GM12878 (cell line): Measurements from ENCODE around the gene DGLUCY. TPM values are rescaled to one million over a fixed set of nuclear protein-coding genes. Genes with fewer than 3 reads are reported as not detected.
A peak's percentile ranks its signal among the peaks of the same experiment; 100 is the strongest.

Experiments
- ATAC-seq: fragments of 200-7000 bp; cut with Tn5 transposase; 3 replicates; pipeline ENCODE4 v1.9.1; 2020; ENCODE audit warnings: mild to moderate bottlenecking, moderate library complexity
- BruUV-seq: library from RNA; stranded (reverse); fragments of 400-500 nt; replicated peaks from 2 replicates; lab custom pipeline; 2021; lab: Mats Ljungman, UMichigan
- CTCF ChIA-PET: fragments of 300-600 bp; sonication (Branson Sonifier 250); formaldehyde crosslinking; extraction: SDS; loops from one replicate; lab custom pipeline; 2021; ENCODE audit warnings: inconsistent platforms; lab: Yijun Ruan, JAX
- POLR2A ChIA-PET: fragments of 350-600 bp; formaldehyde crosslinking; extraction: SDS; loops from one replicate; lab custom pipeline; 2021; ENCODE audit warnings: inconsistent platforms; lab: Charles Lee
- RAD21 ChIA-PET: fragments of 300-600 bp; sonication (Branson Sonifier 250); formaldehyde crosslinking; loops from one replicate; lab custom pipeline; 2023; ENCODE audit warnings: antibody characterized with exemption; ENCODE audit not compliant: unreplicated experiment; lab: Charles Lee
- SMC1A ChIA-PET: fragments of 300-600 bp; sonication (Branson Sonifier 250); formaldehyde crosslinking; loops from one replicate; lab custom pipeline; 2023; ENCODE audit not compliant: unreplicated experiment, uncharacterized antibody; lab: Charles Lee
- DNase-seq: peaks from one replicate; pipeline ENCODE4 v3.0.0-alpha.2; 2011; ENCODE audit warnings: low read depth, low spot score
- FAIRE-seq: peaks from 3 replicates; lab custom pipeline; 2011; peaks lifted over from hg19 to GRCh38; lab: Jason Lieb, UNC
- H2AFZ ChIP-seq: 2 replicates; pipeline ENCODE4 v1.6.0; 2011; ENCODE audit warnings: low read depth, low read length, control low read depth; ENCODE audit not compliant: control insufficient read depth
- H3K27ac ChIP-seq: 2 replicates; pipeline ENCODE4 v1.5.1; 2011; ENCODE audit warnings: control low read depth; ENCODE audit not compliant: control insufficient read depth, insufficient read depth
- H3K27me3 ChIP-seq, 2 experiments: replicated peaks in 1 of 2; 2 replicates each; pipeline versions ENCODE4 v1.6.0 to v1.6.1; 2011; ENCODE audit warnings: low read length in 1 of 2; ENCODE audit not compliant: control insufficient read depth in 2 of 2, insufficient read depth in 2 of 2
- H3K36me3 ChIP-seq, 2 experiments: 2 replicates each; pipeline ENCODE4 v1.5.1; 2011; ENCODE audit warnings: low read length in 1 of 2; ENCODE audit not compliant: control insufficient read depth in 2 of 2, insufficient read depth in 2 of 2
- H3K4me1 ChIP-seq: 2 replicates; pipeline ENCODE4 v1.6.1; 2011; ENCODE audit warnings: mild to moderate bottlenecking, low read length, moderate library complexity, mixed read lengths; ENCODE audit not compliant: control insufficient read depth, insufficient read depth
- H3K4me2 ChIP-seq: 2 replicates; pipeline ENCODE4 v1.6.0; 2011; ENCODE audit warnings: control low read depth; ENCODE audit not compliant: control insufficient read depth, insufficient read depth
- H3K4me3 ChIP-seq: fragments of 200-600 bp; sonication (generic); 2 replicates; pipeline ENCODE4 v1.5.1; 2016
- H3K79me2 ChIP-seq: 2 replicates; pipeline ENCODE4 v1.6.0; 2011; ENCODE audit warnings: low read length; ENCODE audit not compliant: control insufficient read depth, insufficient read depth
- H3K9ac ChIP-seq: 2 replicates; pipeline ENCODE4 v1.8.0; 2011; ENCODE audit warnings: low read length, control low read depth, mixed read lengths; ENCODE audit not compliant: control insufficient read depth, insufficient read depth
- H3K9me3 ChIP-seq: replicated peaks from 3 replicates; pipeline ENCODE4 v1.5.1; 2011; ENCODE audit warnings: mild to moderate bottlenecking, low read length; ENCODE audit not compliant: control insufficient read depth, insufficient read depth
- H4K20me1 ChIP-seq: 2 replicates; pipeline ENCODE4 v1.6.0; 2011; ENCODE audit not compliant: control insufficient read depth, insufficient read depth
- CBX5 ChIP-seq: sonication (generic); IDR thresholded peaks from 2 replicates; pipeline ENCODE4 v1.6.1; 2016; ENCODE audit warnings: low read depth, moderate library complexity, mild to moderate bottlenecking, inconsistent platforms
- FOS ChIP-seq: IDR thresholded peaks from 3 replicates; pipeline ENCODE4 v1.6.1; 2011; ENCODE audit warnings: borderline replicate concordance; ENCODE audit not compliant: insufficient read length; ENCODE audit errors: extremely low read depth
- FOXM1 ChIP-seq: IDR thresholded peaks from 2 replicates; pipeline ENCODE4 v1.6.1; 2012; ENCODE audit warnings: low read depth, mild to moderate bottlenecking, inconsistent platforms, low read length, moderate library complexity
- MEF2B ChIP-seq: fragments of 450-650 bp; IDR thresholded peaks from 2 replicates; pipeline ENCODE4 v1.6.1; 2018; ENCODE audit warnings: mild to moderate bottlenecking, moderate library complexity; ENCODE audit not compliant: partially characterized antibody, poor library complexity, severe bottlenecking
- MYC ChIP-seq: IDR thresholded peaks from 2 replicates; pipeline ENCODE4 v1.6.1; 2011; ENCODE audit warnings: mild to moderate bottlenecking, low read length, moderate library complexity, inconsistent platforms; ENCODE audit not compliant: insufficient read depth, insufficient replicate concordance, insufficient read length, severe bottlenecking
- NFYB ChIP-seq: IDR thresholded peaks from 2 replicates; pipeline ENCODE4 v1.6.1; 2011; ENCODE audit warnings: low read depth, mild to moderate bottlenecking, low read length, improper control_type of control experiment, moderate library complexity; ENCODE audit not compliant: insufficient read depth
- PAX5 ChIP-seq: IDR thresholded peaks from 2 replicates; pipeline ENCODE4 v1.6.1; 2011; ENCODE audit warnings: low read depth, low read length, borderline replicate concordance
- RB1 ChIP-seq: fragments of 450-650 bp; formaldehyde crosslinking; IDR thresholded peaks from 2 replicates; pipeline ENCODE4 v1.6.1; 2017; ENCODE audit warnings: mild to moderate bottlenecking, borderline replicate concordance
- WGBS: methylation state at CpG from one replicate; pipeline ENCODE4 v1.1.6; 2016; ENCODE audit warnings: low lambda C conversion rate; ENCODE audit not compliant: insufficient replicate concordance, insufficient coverage; ENCODE audit errors: missing lambda C conversion rate; 5-methylcytosine and 5-hydroxymethylcytosine counted together
- in situ Hi-C: fragments of 300-500 bp; cut with MboI; formaldehyde crosslinking; loops from 9 replicates; pipeline ENCODE4 v1.14.3; 2018; ENCODE audit warnings: mixed read lengths
- intact Hi-C: fragments of 100-400 bp; cut with micrococcal nuclease; formaldehyde crosslinking; loops from one replicate; pipeline ENCODE4 v1.14.2; 2022; ENCODE audit not compliant: unreplicated experiment
- polyA plus RNA-seq, 11 experiments: library from polyadenylated mRNA; depleted of rRNA in 4 of 11; unstranded in 6 of 11; stranded (reverse) in 5 of 11; fragments of >200 nt; fragmentation: Nextera tagmentation in 4 of 11; fragmentation: Illumina TruSeq in 1 of 11; extraction: Ambion mirVana in 4 of 11; extraction: Trizol in 1 of 11; gene quantifications; 1 replicate in 1 of 11; 2 replicates in 10 of 11; pipeline versions ENCODE4 v1.2.1 to v1.2.3, GENCODE V29; 2011 to 2016; ENCODE audit warnings: inconsistent platforms in 2 of 11, missing spikeins in 2 of 11, low read depth in 1 of 11
- total RNA-seq, 4 experiments: library from RNA; depleted of rRNA in 3 of 4; stranded (reverse); fragments of >200 nt in 3 of 4; fragmentation: Illumina TruSeq in 1 of 4; extraction: Trizol in 1 of 4; gene quantifications; 2 replicates each; pipeline versions ENCODE4 v1.2.1 to v1.2.3, GENCODE V29; 2013 to 2021

DGLUCY gene
- total and polyA plus RNA-seq, 10 of the 15 experiments (the other 5 are each of a cell fraction or from before 2014, with no cell fraction given), result 15.0 to 70.3 (median 55.1) TPM

GRCh38 chr14:91117960-91118359 is 4.1 kb downstream of the DGLUCY start:
- DNase-seq (no peak), FAIRE-seq (no peak), ATAC-seq (no peak)
- no TSS peak for BruUV-seq
- SMC1A ChIA-PET, result interaction anchor here (0.7 to 1.7 kb wide), 4 partner anchors 14 to 215 kb away, joined by 3 to 4 read pairs (median 3); partner anchors contain the start of gene RPS6KA5
- H4K20me1 ChIP-seq, result no peaks in the 10 kb centered on the region; the same call in 1 of the 2 replicates
- no peak overlapping the region for H3K27ac ChIP-seq
- POLR2A ChIA-PET, result interaction anchor here (0.6 to 1.0 kb wide), 2 partner anchors 9 to 107 kb away, joined by 3 to 4 read pairs; no protein-coding TSS in a partner anchor
- peak overlapping the region; percentile 45; the same call in 1 of the 2 replicates for H3K4me3 ChIP-seq
- TF ChIP-seq CBX5, result no peak
- TF ChIP-seq MEF2B, result no peak
- no peak for TF ChIP-seq NFYB
- TF ChIP-seq RB1, result no peak
- no peak for TF ChIP-seq MYC
- TF ChIP-seq FOS, result no peak
- TF ChIP-seq PAX5, result no peak
- no peak for TF ChIP-seq FOXM1
- RAD21 ChIA-PET, result interaction anchor here (0.6 to 1.7 kb wide), 2 partner anchors 9 to 57 kb away, joined by 4 read pairs; partner anchors contain the start of gene RPS6KA5
- H3K4me1 ChIP-seq, result peaks cover 15% of the 10 kb centered on the region
- peaks cover 0 to 3% of the 10 kb centered on the region in 2 experiments; a peak in 3 of 4 replicates for H3K36me3 ChIP-seq
- in situ Hi-C loops, result no loop called here
- H3K27me3 ChIP-seq, result no peaks in the 10 kb centered on the region
- CTCF ChIA-PET, result interaction anchor here (0.9 to 2.1 kb wide), 2 partner anchors 21 to 817 kb away, joined by 3 to 6 read pairs; no protein-coding TSS in a partner anchor
- peaks cover 60% of the 10 kb centered on the region for H3K79me2 ChIP-seq
- intact Hi-C loops, result loop anchor here (5.0 kb wide), 1 partner anchor 111 kb away; no protein-coding TSS in a partner anchor
- H3K9ac ChIP-seq, result no peak overlapping the region
- no peak overlapping the region for H2AFZ ChIP-seq
- 96% methylated on average over 3 of the region's 5 CpGs for WGBS
- no peaks in the 10 kb centered on the region; the same call in 2 of the 3 replicates for H3K9me3 ChIP-seq
- peak overlapping the region; percentile 75 for H3K4me2 ChIP-seq
